SK-N-SH (cell line): ENCODE data around the gene HIVEP2. TPM values are rescaled to one million over a fixed set of nuclear protein-coding genes. Genes with fewer than 3 reads are reported as not detected.
A peak's percentile ranks its signal among the peaks of the same experiment; 100 is the strongest.

ENCODE experiments used
- CTCF ChIA-PET: fragments of 300-600, 350-600 bp; formaldehyde crosslinking; extraction: SDS; loops from one replicate; lab custom pipeline; 2021; lab: Yijun Ruan, JAX
- POLR2A ChIA-PET: fragments of 350-600 bp; sonication (Branson Sonifier 250); formaldehyde crosslinking; extraction: SDS; loops from one replicate; lab custom pipeline; 2020; ENCODE audit warnings: antibody characterized with exemption, inconsistent platforms; lab: Yijun Ruan, JAX
- DNase-seq: peaks from one replicate; pipeline ENCODE4 v3.0.0; 2012
- H2AFZ ChIP-seq: fragments of 200-600 bp; sonication (generic); 2 replicates; pipeline ENCODE4 v1.8.1; 2016; ENCODE audit warnings: antibody characterized with exemption, mild to moderate bottlenecking, low read depth
- H3F3A ChIP-seq: fragments of 200-600 bp; sonication (generic); replicated peaks from 2 replicates; pipeline ENCODE3; 2016; ENCODE audit warnings: antibody characterized with exemption, mild to moderate bottlenecking; ENCODE audit not compliant: insufficient read depth
- H3K27ac ChIP-seq, 2 experiments: fragments of 200-500 bp in 1 of 2; fragments of 200-600 bp in 1 of 2; sonication (Bioruptor generic) in 1 of 2; sonication (generic), shearing (Covaris generic) in 1 of 2; 2 replicates each; pipeline versions ENCODE4 v1.5.1 to v1.6.1; 2014 to 2016; ENCODE audit warnings: low read depth in 2 of 2, inconsistent platforms in 1 of 2, low read length in 1 of 2, mild to moderate bottlenecking in 1 of 2, mixed read lengths in 1 of 2
- H3K27me3 ChIP-seq: fragments of 200-600 bp; sonication (generic), shearing (Covaris generic); 2 replicates; pipeline ENCODE4 v1.6.1; 2016; ENCODE audit warnings: mixed run types; ENCODE audit not compliant: insufficient read depth
- H3K36me3 ChIP-seq, 2 experiments: fragments of 200-500 bp in 1 of 2; fragments of 200-600 bp in 1 of 2; sonication (Bioruptor generic) in 1 of 2; sonication (generic) in 1 of 2; replicated peaks in 1 of 2; 2 replicates each; pipeline versions ENCODE3 to v1.5.1; 2014 to 2016; ENCODE audit warnings: low read length in 1 of 2, mild to moderate bottlenecking in 1 of 2; ENCODE audit not compliant: insufficient read depth in 2 of 2, control insufficient read depth in 1 of 2
- H3K4me1 ChIP-seq, 2 experiments: fragments of 200-500 bp in 1 of 2; fragments of 200-600 bp in 1 of 2; sonication (Bioruptor generic) in 1 of 2; sonication (generic), shearing (Covaris generic) in 1 of 2; 2 replicates each; pipeline versions ENCODE4 v1.5.1 to v1.6.1; 2014 to 2016; ENCODE audit warnings: low read depth in 1 of 2, low read length in 1 of 2, mixed run types in 1 of 2; ENCODE audit not compliant: insufficient read depth in 2 of 2, control insufficient read depth in 1 of 2
- H3K4me2 ChIP-seq: fragments of 200-600 bp; sonication (generic), shearing (Covaris generic); 2 replicates; pipeline ENCODE4 v1.6.1; 2017; ENCODE audit warnings: mixed run types
- H3K4me3 ChIP-seq, 2 experiments: fragments of 200-500 bp in 1 of 2; fragments of 200-600 bp in 1 of 2; sonication (Bioruptor generic) in 1 of 2; sonication (generic), shearing (Covaris generic) in 1 of 2; 2 replicates each; pipeline versions ENCODE4 v1.5.1 to v1.8.1; 2014 to 2016; ENCODE audit warnings: low read depth in 2 of 2, inconsistent platforms in 1 of 2, low read length in 1 of 2, mild to moderate bottlenecking in 1 of 2, mixed read lengths in 1 of 2, moderate library complexity in 1 of 2
- H3K79me2 ChIP-seq: fragments of 200-600 bp; sonication (generic); 2 replicates; pipeline ENCODE4 v1.8.1; 2017; ENCODE audit warnings: mild to moderate bottlenecking; ENCODE audit not compliant: insufficient read depth
- H3K9ac ChIP-seq: fragments of 200-600 bp; sonication (generic); 2 replicates; pipeline ENCODE4 v1.6.1; 2017; ENCODE audit warnings: mixed run types
- H3K9me2 ChIP-seq: fragments of 200-600 bp; sonication (generic); 2 replicates; pipeline ENCODE4 v1.6.1; 2017; ENCODE audit warnings: mixed run types
- H3K9me3 ChIP-seq: fragments of 200-600 bp; sonication (generic); 2 replicates; pipeline ENCODE4 v1.6.1; 2017; ENCODE audit warnings: mixed run types, mild to moderate bottlenecking, moderate library complexity
- H4K20me1 ChIP-seq: fragments of 200-600 bp; sonication (generic); 2 replicates; pipeline ENCODE4 v1.6.1; 2017; ENCODE audit warnings: mild to moderate bottlenecking, mixed run types; ENCODE audit not compliant: insufficient read depth
- CTCF ChIP-seq: fragments of 200-600 bp; sonication (generic); IDR thresholded peaks from 2 replicates; pipeline ENCODE4 v1.6.1; 2017; ENCODE audit warnings: antibody characterized with exemption, mild to moderate bottlenecking, moderate library complexity
- EP300 ChIP-seq, 2 experiments: IDR thresholded peaks; 2 replicates each; pipeline versions ENCODE4 v1.4.0 to v1.6.1; 2012; ENCODE audit warnings: borderline replicate concordance in 1 of 2, low read depth in 1 of 2, low read length in 1 of 2
- EZH2phosphoT487 ChIP-seq: fragments of 200-600 bp; sonication (generic); IDR thresholded peaks from 2 replicates; pipeline ENCODE4 v1.6.1; 2017; ENCODE audit warnings: low read depth, mixed run types, mild to moderate bottlenecking, antibody characterized with exemption, moderate library complexity, borderline replicate concordance
- FOXJ3 ChIP-seq: sonication (generic); formaldehyde crosslinking; IDR thresholded peaks from 2 replicates; pipeline ENCODE4 v1.5.1; 2020; ENCODE audit warnings: mild to moderate bottlenecking, missing genetic modification reagents
- IRF3 ChIP-seq: fragments of 150-350 bp; IDR thresholded peaks from 2 replicates; pipeline ENCODE4 v1.6.1; 2016; ENCODE audit warnings: mild to moderate bottlenecking, low read depth, low read length
- MEF2A ChIP-seq: IDR thresholded peaks from 2 replicates; pipeline ENCODE4 v1.4.0; 2012; ENCODE audit warnings: low read depth, borderline replicate concordance
- MXI1 ChIP-seq: IDR thresholded peaks from 2 replicates; pipeline ENCODE4 v1.6.1; 2012; ENCODE audit warnings: mild to moderate bottlenecking, low read depth, low read length, improper control_type of control experiment
- NFIC ChIP-seq: IDR thresholded peaks from 2 replicates; pipeline ENCODE4 v1.4.0; 2012; ENCODE audit warnings: borderline replicate concordance
- NRF1 ChIP-seq: IDR thresholded peaks from 2 replicates; pipeline ENCODE4 v1.6.1; 2012; ENCODE audit warnings: low read depth, mild to moderate bottlenecking, low read length
- PBX3 ChIP-seq: IDR thresholded peaks from 2 replicates; pipeline ENCODE4; 2012
- RAD21 ChIP-seq: IDR thresholded peaks from 2 replicates; pipeline ENCODE4 v1.6.1; 2012; ENCODE audit warnings: mild to moderate bottlenecking, low read length
- REST ChIP-seq: IDR thresholded peaks from 2 replicates; pipeline ENCODE4 v1.6.1; 2012; ENCODE audit warnings: mild to moderate bottlenecking, low read depth, low read length, moderate library complexity
- RXRA ChIP-seq: IDR thresholded peaks from 2 replicates; pipeline ENCODE4 v1.4.0; 2012; ENCODE audit warnings: low read depth, mild to moderate bottlenecking, borderline replicate concordance
- SIN3A ChIP-seq: IDR thresholded peaks from 2 replicates; pipeline ENCODE4 v1.6.1; 2012; ENCODE audit warnings: low read depth, mild to moderate bottlenecking, low read length, moderate library complexity, borderline replicate concordance
- SMC3 ChIP-seq: IDR thresholded peaks from 2 replicates; pipeline ENCODE4 v1.6.1; 2012; ENCODE audit warnings: low read depth, low read length, improper control_type of control experiment
- TEAD4 ChIP-seq: IDR thresholded peaks from 2 replicates; pipeline ENCODE4 v1.4.0; 2012; ENCODE audit warnings: mild to moderate bottlenecking, borderline replicate concordance; ENCODE audit not compliant: insufficient read depth
- USF1 ChIP-seq: IDR thresholded peaks from 2 replicates; pipeline ENCODE4 v1.4.0; 2012; ENCODE audit warnings: low read depth, borderline replicate concordance
- YY1 ChIP-seq: IDR thresholded peaks from 2 replicates; pipeline ENCODE4 v1.4.0; 2012; ENCODE audit warnings: low read depth, mild to moderate bottlenecking
- ZBTB33 ChIP-seq: IDR thresholded peaks from 2 replicates; pipeline ENCODE4 v1.4.0; 2012; ENCODE audit warnings: low read depth, borderline replicate concordance
- WGBS: methylation state at CpG from one replicate; pipeline ENCODE4 v1.1.6; 2017; ENCODE audit warnings: low lambda C conversion rate; 5-methylcytosine and 5-hydroxymethylcytosine counted together
- polyA plus RNA-seq, 3 experiments: library from polyadenylated mRNA; depleted of rRNA; stranded (reverse); fragments of >200 nt; gene quantifications; 2 replicates each; pipeline ENCODE4 v1.2.3, GENCODE V29; 2012

Gene HIVEP2
- polyA plus RNA-seq, 1 of the 3 experiments (the other 2 are of a cell fraction) = 2.5 TPM

- H3K9me2 ChIP-seq = no peaks in the 10 kb centered on the region
- H3K4me3 ChIP-seq = peak overlapping the region; percentile 43 to 56
- ChIA-PET POLR2A (interaction anchor here (0.7 to 2.3 kb wide), 5 partner anchors 20 to 203 kb away, joined by 3 to 7 read pairs (median 5); partner anchors contain the start of gene HIVEP2), CTCF (interaction anchor here (0.6 to 1.9 kb wide), 8 partner anchors 9 to 153 kb away, joined by 3 to 6 read pairs (median 4); no protein-coding TSS in a partner anchor)
- peak overlapping the region; percentile 13; the same call in 1 of the 2 replicates for H2AFZ ChIP-seq
- H3K4me1 ChIP-seq = peaks cover 52 to 57% of the 10 kb centered on the region in 2 experiments
- peak overlapping the region; percentile 82 for H3K9ac ChIP-seq
- peaks cover 63% of the 10 kb centered on the region for H3F3A ChIP-seq
- no peaks in the 10 kb centered on the region for H3K36me3 ChIP-seq
- DNase-seq = peak; percentile 70
- no peaks in the 10 kb centered on the region for H4K20me1 ChIP-seq
- peaks cover 58% of the 10 kb centered on the region for H3K79me2 ChIP-seq
- H3K27me3 ChIP-seq = no peaks in the 10 kb centered on the region
- H3K4me2 ChIP-seq = peak overlapping the region; percentile 91
- no peaks in the 10 kb centered on the region for H3K9me3 ChIP-seq
- peak overlapping the region; percentile 99 for H3K27ac ChIP-seq
- WGBS = 2% methylated on average over 15 of the region's 23 CpGs
- TF ChIP-seq MXI1 (peak; percentile 32), FOXJ3 (CRISPR knock-in tag) (peak; percentile 94), RAD21 (peak; percentile 29; the same call in 1 of the 2 replicates), TEAD4 (peak; percentile 58; the same call in 1 of the 2 replicates), EP300 (IDR thresholded peaks at IDR 0.05; ENCODE audit: borderline replicate concordance in 1 of 2, low read depth in 1 of 2, low read length in 1 of 2) (peak; percentile 59 to 86; a peak in 3 of 4 replicates), MEF2A (peak; percentile 34; the same call in 1 of the 2 replicates), IRF3 (no peak), SIN3A (peak; percentile 79; the same call in 1 of the 2 replicates), EZH2phosphoT487 (no peak), YY1 (no peak), USF1 (no peak), NFIC (peak; percentile 86), PBX3 (peak; percentile 66), REST (0 out of 2 replicates have a peak, but pooled peaks have one; percentile 2), ZBTB33 (0 out of 2 replicates have a peak, but pooled peaks have one; percentile 34), RXRA (peak; percentile 40; the same call in 1 of the 2 replicates), CTCF (0 out of 2 replicates have a peak, but pooled peaks have one; percentile 9), NRF1 (no peak), SMC3 (peak; percentile 4)
Measured at GRCh38 chr6:142845624-142846458, 99.1 kb downstream of the HIVEP2 start.
